Measurements from ENCODE around the gene VASP.

The VASP gene

DNA sequence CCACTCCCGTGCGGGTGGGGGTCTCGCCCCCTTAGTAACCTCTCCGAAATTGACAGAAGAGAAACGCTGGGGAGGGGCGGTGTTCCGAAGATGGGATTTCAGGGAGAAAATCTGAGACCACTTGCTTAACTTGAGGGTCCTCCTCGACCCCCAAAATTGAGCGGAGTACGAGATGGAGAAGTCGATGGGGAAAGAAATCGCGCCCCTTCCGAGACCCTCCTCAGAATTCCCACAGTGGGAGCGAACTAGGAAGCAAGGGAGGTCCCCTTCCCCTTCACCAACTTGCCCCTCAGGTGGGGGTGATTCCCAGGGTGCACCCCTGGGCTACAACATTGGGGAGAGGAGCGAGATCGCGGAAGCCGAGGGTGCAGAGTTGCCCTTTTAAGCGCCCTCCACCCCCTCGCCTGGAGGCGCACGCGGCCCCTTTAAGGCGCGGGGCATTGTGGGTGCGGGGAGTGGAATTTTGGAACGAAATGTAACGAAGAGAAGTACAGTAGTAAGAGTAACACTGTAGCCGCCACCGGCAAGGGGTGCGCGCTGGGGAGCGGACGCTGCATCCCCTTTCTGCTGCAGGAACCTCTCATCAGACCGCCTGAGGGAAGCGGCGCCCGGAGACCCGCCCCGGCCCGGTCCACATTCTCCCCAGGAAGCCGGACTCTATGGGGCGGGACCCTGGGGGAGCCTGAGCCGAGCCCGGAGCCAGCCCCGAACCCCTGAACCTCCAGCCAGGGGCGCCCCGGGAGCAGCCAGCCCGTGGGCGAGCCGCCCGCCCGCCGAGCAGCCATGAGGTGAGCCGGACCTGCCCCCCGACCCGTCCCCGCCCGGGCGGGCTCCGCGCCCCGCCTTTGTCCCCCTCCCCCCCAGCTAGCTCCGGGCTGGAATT, at the start of gene VASP:
Gene VASP (plus strand): TSS at position 491 of the 883 bp plus-strand sequence. CDS start 293 bp downstream, at position 784.
- ChIA-PET CTCF (interaction anchor here (1.5 to 1.9 kb wide), 3 partner anchors 22 to 135 kb away, joined by 4 to 7 read pairs (median 7); no protein-coding TSS in a partner anchor), POLR2A (interaction anchor here (0.8 to 1.0 kb wide), 3 partner anchors 8 to 28 kb away, joined by 3 to 5 read pairs (median 3); no protein-coding TSS in a partner anchor)
- DNase-seq (ENCODE audit: low read depth, low spot score): no peak
- H3K4me3 ChIP-seq (ENCODE audit: low read depth, low read length): peak within 1 kb of the TSS; percentile 82
- TF ChIP-seq, protein P1, sequence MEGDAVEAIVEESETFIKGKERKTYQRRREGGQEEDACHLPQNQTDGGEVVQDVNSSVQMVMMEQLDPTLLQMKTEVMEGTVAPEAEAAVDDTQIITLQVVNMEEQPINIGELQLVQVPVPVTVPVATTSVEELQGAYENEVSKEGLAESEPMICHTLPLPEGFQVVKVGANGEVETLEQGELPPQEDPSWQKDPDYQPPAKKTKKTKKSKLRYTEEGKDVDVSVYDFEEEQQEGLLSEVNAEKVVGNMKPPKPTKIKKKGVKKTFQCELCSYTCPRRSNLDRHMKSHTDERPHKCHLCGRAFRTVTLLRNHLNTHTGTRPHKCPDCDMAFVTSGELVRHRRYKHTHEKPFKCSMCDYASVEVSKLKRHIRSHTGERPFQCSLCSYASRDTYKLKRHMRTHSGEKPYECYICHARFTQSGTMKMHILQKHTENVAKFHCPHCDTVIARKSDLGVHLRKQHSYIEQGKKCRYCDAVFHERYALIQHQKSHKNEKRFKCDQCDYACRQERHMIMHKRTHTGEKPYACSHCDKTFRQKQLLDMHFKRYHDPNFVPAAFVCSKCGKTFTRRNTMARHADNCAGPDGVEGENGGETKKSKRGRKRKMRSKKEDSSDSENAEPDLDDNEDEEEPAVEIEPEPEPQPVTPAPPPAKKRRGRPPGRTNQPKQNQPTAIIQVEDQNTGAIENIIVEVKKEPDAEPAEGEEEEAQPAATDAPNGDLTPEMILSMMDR (IDR thresholded peaks at IDR 0.05; ENCODE audit: insufficient read depth, low read length, missing control alignments): no peak

DNA sequence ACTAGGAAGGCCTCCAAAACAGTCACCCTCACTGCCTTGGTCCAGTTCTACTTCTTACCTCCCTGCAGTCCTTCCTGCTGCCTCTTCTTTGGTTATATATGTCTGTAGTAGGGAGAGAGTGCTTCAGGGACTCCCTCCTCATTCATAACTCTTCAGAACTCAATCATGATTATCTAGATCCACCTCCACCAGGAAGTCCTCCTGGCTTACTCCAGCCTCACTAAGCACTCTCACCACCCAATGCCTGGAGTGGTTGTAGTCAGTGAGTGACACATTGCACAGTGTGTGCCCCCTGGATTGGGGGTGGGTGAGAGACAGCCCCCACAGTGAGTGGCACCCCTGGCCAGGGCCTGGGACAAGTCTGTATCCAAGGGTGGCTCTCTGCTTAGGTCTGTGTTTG, 49.5 kb upstream of the VASP start:
- ChIA-PET CTCF (interaction anchor here (0.6 to 5.8 kb wide), 2 partner anchors 12 to 33 kb away, joined by 3 to 29 read pairs; no protein-coding TSS in a partner anchor), POLR2A (no interaction called here)
- DNase-seq (ENCODE audit: low read depth, low spot score): no peak
- TF ChIP-seq, protein P1 (IDR thresholded peaks at IDR 0.05; ENCODE audit: insufficient read depth, low read length, missing control alignments): no peak
- H3K4me3 ChIP-seq (ENCODE audit: low read depth, low read length): no peak overlapping the region

DNA sequence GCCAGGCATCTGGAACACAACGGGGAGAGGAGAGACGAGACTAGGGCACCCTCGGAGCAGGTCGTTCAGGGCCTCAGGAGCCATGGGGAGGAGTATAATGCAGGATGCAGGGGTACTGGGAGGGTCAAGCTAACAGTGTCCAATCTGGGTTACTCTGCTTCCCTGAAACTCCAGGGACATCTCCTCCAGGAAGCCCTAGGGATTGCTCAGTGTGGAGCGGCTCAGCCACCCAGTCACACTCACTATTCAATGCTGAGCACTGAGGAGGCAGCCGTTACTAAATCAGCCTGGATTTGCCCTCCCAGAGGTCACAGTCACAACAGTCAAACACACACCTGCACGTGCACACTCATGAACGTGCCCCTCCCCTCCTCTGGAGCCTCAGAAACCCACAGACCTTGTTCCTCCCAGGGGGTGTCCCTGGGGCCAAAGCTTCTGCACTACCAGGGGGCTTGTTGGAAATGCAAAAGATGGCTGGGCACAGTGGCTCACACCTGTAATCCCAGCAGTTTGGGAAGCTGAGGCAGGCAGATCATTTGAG, 46.4 kb upstream of the VASP start:
- CTCF ChIA-PET: interaction anchor here (0.9 to 5.0 kb wide), 3 partner anchors 21 to 33 kb away, joined by 3 to 37 read pairs (median 19); no protein-coding TSS in a partner anchor
- no peak for DNase-seq (ENCODE audit: low read depth, low spot score)
- TF ChIP-seq, protein P1 (IDR thresholded peaks at IDR 0.05; ENCODE audit: insufficient read depth, low read length, missing control alignments): no peak
- no peak overlapping the region for H3K4me3 ChIP-seq (ENCODE audit: low read depth, low read length)
- POLR2A ChIA-PET: no interaction called here

DNA sequence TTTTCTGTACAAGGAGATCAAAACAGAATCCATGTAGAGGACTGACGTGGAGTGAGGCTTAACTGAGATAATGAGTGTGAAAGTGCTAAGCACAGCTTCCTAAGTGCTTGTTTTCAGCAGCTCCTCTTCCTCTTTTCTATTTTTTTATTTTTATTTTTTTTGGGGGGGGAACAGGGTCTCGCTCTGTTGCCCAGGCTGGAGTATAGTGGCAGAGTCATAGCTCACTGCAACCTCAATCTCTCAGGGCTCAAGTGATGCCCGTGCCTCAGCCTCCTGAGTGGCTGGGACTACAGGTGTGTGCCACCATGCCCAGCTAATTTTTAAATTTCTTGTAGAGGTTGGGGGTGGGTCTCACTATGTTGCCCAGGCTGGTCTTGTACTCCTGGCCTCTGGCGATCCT, 45.1 kb upstream of the VASP start:
- DNase-seq (ENCODE audit: low read depth, low spot score): no peak
- ChIA-PET POLR2A (no interaction called here), CTCF (interaction anchor here (0.8 to 5.0 kb wide), 6 partner anchors 12 to 23 kb away, joined by 3 to 37 read pairs (median 5); no protein-coding TSS in a partner anchor)
- TF ChIP-seq, protein P1 (IDR thresholded peaks at IDR 0.05; ENCODE audit: insufficient read depth, low read length, missing control alignments): no peak
- no peak overlapping the region for H3K4me3 ChIP-seq (ENCODE audit: low read depth, low read length)

DNA sequence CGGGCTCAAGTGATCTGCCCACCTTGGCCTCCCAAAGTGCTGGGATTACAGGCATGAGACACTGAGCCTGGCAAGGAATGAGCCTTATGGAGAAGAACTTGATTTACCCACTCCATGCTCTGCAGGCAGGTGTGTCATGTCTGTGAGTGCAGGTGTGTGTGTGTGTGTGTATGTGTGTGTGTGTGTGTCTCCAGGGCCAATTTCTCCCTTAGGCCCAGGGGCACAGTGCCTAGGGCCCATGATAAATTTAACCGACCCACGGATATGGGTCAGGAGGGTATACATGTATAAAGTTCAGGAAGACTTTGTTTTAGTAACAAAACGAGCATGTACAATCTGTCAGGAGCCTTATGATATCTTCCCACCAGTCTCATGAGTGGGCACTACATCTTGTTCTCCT, 44.0 kb upstream of the VASP start:
- ChIA-PET POLR2A (no interaction called here), CTCF (interaction anchor here (1.2 to 19.3 kb wide), 4 partner anchors 15 to 22 kb away, joined by 5 to 773 read pairs (median 12); no protein-coding TSS in a partner anchor)
- no peak for DNase-seq (ENCODE audit: low read depth, low spot score)

More for the DNA sequence above, 44.0 kb upstream of the VASP start:
- H3K4me3 ChIP-seq (ENCODE audit: low read depth, low read length): no peak overlapping the region
- TF ChIP-seq, protein P1 (IDR thresholded peaks at IDR 0.05; ENCODE audit: insufficient read depth, low read length, missing control alignments): no peak

Measured in AG04449 (cell line).